ENCODE data around the gene NPBWR2. TPM values are rescaled to one million over a fixed set of nuclear protein-coding genes. Genes with fewer than 3 reads are reported as not detected.

NPBWR2 gene, protein sequence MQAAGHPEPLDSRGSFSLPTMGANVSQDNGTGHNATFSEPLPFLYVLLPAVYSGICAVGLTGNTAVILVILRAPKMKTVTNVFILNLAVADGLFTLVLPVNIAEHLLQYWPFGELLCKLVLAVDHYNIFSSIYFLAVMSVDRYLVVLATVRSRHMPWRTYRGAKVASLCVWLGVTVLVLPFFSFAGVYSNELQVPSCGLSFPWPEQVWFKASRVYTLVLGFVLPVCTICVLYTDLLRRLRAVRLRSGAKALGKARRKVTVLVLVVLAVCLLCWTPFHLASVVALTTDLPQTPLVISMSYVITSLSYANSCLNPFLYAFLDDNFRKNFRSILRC
- not detected in 2 replicates for total RNA-seq

DNA sequence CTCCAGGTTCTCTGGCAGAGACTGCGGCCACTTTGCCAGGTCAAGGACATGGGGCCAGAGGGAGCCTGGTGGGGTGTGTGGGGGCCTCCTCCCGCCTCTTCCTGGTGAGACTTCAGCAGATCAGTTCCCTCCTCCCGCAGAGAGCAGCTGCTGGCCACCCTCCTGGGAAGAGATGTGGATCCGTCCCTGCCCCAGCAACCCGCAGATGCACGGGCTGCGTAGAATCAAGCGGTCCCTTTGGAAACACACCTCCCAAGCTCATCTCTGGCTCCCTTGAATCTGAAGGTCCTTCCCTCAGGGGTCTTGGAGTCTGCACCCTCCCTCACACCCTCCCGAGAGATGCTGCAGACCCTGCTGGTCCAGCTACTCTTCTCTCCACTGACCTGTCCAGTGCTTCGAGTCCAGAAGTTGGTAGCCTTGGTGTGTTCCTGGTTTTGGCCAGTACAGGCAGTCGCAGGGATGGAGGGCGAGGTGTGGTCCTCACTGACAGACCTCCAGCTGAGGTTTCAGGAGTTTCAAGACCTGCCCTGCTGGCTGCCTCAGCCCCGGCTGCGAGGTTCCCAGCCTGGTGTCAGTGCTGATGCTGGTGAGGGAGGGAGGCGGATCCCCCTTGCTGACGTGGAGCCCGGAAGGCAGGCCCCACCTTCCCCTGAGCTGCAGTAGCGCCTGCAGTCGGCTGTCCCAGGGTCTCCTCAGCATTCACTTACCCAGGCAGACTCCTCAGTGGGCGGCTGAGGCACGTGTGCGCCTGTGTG lies at the start of gene NPBWR2:
NPBWR2 (minus strand) TSS at position 585 of the 755 bp plus-strand sequence. CDS start 734 bp downstream, outside the sequence.

DNA sequence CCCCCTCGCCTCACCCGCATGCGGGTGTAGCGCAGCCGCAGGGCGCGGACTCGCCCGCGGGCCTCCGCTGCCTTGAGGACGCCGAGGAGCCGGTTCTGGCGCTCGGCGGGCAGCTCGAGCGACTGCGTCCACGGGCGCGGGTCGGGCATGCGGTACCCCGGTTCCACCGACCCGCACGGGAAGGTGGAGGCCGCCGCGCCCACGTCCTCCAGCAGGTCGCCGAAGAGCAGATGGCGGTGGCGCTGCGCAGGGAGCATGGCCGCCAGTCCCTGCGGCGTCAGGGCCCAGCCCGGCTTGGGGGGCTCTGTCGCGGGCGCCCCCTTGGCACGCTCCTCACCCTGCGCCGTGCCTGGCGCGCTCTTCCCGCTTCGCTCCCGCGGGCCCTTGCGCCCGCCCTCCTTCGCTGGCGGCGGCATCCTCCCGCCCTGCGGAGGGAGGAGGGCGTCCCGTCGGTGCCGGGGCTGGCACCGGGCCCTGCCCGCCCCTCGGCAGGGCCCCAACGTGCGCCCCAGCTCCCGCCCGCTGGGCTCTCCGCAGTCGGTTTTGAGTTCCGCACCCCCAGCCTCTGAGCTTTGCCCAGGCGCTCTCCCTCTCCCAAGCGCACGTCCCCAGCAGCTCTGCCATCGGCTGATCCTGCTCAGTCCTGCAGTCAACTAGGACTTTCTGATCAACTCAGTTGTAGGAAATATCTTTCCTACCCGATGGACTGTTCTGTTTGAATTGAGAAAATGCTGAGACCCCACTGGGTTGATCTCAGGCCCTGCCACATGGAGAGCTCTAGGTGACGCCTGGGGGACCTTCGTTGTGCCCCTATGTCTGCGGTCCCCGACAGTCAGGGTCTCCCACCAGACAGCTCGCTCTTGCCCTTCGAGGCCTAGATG lies 23.3 kb downstream of the NPBWR2 start, which contains the start of gene LKAAEAR1:
LKAAEAR1 (minus strand) TSS at position 595 of the 881 bp plus-strand sequence; CDS start at position 416, 179 bp downstream.

DNA sequence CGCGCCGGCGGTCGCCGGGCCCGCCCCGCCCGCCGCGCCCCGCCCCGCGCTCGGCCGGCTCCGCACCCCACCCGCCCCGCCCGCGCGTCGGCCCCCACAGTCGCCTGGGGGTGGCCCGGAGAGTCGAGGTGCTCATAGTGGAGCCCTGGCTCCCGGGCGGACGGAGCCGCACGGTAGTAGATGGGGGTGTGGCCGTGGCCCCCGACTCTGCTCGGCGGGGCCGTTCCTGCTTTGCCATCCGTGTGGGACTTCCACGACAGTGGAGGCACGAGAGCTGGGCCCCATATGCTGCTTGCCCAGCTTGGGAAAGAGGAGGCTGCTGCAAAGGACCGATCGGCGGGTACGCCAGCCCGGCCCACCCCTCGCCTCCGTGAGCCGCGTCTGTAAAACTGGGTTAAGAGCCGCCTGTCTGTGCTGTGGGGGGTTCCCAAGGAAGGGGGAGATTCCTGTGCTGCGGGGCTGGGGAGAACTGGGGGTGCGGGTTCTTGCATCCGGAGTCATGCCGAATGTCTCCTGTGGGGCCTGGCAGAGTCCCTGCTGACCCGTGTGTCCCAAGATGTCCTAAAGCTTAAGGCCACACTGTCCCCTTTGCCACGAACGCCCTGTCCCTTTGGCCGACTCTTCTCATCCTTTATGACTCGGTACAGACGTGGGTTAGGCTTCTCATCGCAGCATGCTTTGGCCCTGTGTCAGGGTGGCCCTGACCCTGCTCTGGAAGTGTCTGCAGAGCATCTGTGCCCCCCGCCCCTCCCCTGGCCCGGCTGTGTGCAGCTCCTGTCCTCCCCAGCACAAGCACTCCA lies 27.2 kb downstream of the NPBWR2 start, which contains the start of gene OPRL1:
OPRL1 (plus strand) TSS at position 70 of the 800 bp plus-strand sequence. CDS start 12,639 bp downstream, outside the sequence.

DNA sequence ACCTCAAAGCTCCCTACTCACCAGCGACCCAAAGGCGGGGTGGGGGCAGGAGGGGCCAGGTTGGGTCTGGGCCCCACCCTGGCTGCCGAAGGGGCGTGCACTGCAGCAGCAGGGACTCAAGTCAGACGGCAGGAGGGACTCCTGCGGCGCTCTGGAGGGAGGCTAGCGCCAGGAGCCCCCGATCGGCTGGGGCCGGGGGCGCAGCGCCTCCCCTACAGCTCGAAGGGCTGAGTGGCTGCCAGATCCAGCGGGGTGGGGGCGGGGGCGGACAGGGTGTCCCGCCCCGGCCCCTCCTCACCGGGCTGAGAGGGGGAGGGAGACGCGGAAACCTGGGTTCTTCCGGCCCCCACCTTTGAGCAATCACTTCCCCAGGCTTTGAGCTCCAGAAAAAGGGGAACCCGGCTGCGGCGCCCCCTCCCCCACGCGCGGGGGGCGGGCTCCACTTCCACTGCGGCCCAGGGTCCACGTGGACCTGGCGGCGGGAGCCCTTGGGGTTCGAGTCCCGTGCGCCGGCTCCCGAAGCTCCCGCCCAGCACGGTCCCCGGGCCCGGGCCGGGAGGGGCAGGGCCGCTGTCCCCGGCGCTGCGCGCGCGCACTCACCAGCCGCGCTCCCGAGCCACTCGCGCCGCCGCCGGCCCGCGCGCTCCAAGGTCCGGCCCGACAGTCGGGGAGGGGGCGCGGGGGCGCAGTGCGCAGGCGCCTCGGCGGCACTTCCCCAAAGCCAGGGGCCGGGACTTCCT lies 27.9 kb downstream of the NPBWR2 start, which contains the start of gene RGS19:
RGS19 (minus strand) TSS at position 246 of the 740 bp plus-strand sequence. CDS start 2,632 bp downstream, outside the sequence.

DNA sequence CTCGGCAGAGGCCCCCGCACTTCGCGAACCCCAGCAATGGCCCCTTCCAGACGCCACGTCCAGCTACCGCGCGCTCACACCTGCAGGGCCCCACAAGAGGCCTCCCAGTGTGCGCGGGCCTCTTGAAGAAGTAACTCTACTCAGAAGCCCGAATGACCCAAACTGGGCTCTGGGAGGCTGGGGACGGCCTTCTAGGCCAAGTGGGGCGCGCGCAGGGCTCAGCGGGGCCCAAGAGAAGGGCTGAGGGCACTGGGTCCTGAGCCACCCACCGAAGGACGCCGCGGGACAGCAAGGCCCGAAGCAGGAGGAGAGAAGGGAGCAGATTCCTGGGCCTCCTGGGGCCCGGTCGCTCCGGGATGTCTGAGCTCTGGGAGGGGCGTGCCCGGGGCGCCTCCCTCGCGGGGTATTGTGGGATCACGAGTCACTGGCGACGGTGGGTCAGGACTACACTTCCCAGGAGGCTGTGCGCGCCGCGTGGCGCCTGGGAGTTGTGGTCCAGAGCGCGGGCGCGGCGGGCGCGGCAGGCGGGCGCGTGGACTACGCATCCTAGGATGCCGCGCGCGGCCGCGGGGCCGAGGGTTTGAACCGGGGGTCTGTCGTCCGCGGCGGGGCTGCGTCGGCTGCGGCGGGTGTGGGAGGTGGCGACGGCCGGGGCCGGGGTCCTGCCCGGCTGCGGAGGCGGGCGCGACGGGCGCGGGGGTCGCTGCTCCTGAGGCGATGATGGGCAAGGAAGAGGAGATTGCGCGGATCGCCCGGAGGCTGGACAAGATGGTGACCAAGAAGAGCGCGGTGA lies 44.6 kb downstream of the NPBWR2 start, which contains the start of gene TCEA2:
TCEA2 (plus strand) TSS at position 603 of the 793 bp plus-strand sequence; CDS start at position 718, 115 bp downstream.

Other genes starting within 250 kb of the NPBWR2 start
- gene ABHD16B, start 246.1 kb downstream of the NPBWR2 start, total RNA-seq = 0.09 TPM in 1 of 2 replicates, not detected in the other
- 127 and 187 TPM in 2 replicates for gene TPD52L2, start 242.3 kb downstream of the NPBWR2 start, total RNA-seq
- gene DNAJC5, start 212.4 kb downstream of the NPBWR2 start, total RNA-seq = 79.7 and 83.4 TPM in 2 replicates
- gene UCKL1, start 151.1 kb downstream of the NPBWR2 start, total RNA-seq = 15.7 and 22.6 TPM in 2 replicates
- gene ZNF512B, start 137.6 kb downstream of the NPBWR2 start, total RNA-seq = 6.2 and 10.6 TPM in 2 replicates
- gene SAMD10, start 127.9 kb downstream of the NPBWR2 start, total RNA-seq = 0.30 and 2.4 TPM in 2 replicates
- gene PRPF6, start 126.4 kb downstream of the NPBWR2 start, total RNA-seq = 58.2 and 72.9 TPM in 2 replicates
- 0.88 and 0.89 TPM in 2 replicates for gene C20orf204, start 71.4 kb downstream of the NPBWR2 start, total RNA-seq
- gene SOX18, start 57.9 kb downstream of the NPBWR2 start, total RNA-seq = under 0.01 TPM in 1 of 2 replicates, not detected in the other
- gene TCEA2, start 44.4 kb downstream of the NPBWR2 start, total RNA-seq = 27.2 and 35.3 TPM in 2 replicates
- gene RGS19, start 28.0 kb downstream of the NPBWR2 start, total RNA-seq = 14.0 and 16.0 TPM in 2 replicates
- gene OPRL1, start 27.5 kb downstream of the NPBWR2 start, total RNA-seq = 3.0 TPM in 2 replicates
- not detected in 2 replicates for gene LKAAEAR1, start 23.2 kb downstream of the NPBWR2 start, total RNA-seq
- gene MYT1, start 56.9 kb upstream of the NPBWR2 start, total RNA-seq = not detected in 2 replicates
- 41.2 and 42.5 TPM in 2 replicates for gene PCMTD2, start 148.2 kb upstream of the NPBWR2 start, total RNA-seq